ENCODE data around the gene OR51V1.
"Not testable (repeated sequence)": the region's sequence is repeated elsewhere in the genome, so short reads cannot be mapped to it uniquely, and the experiment has no call there.

The OR51V1 gene

DNA sequence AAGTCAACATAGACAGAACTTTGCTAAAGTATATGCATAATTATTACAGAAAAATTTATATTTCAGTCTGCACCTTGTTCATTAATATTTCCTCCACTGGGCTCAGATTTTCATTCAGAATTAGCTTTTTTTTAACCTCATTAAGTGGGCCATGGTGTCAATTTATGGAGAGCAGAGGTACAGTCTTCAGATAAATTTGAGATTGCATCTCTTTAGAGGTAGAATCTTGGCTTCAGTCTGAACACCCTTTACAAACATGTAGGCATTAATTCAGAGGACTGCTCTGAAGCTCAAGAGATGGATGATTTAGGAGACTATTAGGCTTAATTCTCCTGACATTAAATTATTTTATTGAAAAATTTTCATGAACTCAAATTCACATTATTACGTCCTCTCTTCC, 29.8 kb upstream of the OR51V1 start:
- no peak for DNase-seq (ENCODE audit: low read depth)

DNA sequence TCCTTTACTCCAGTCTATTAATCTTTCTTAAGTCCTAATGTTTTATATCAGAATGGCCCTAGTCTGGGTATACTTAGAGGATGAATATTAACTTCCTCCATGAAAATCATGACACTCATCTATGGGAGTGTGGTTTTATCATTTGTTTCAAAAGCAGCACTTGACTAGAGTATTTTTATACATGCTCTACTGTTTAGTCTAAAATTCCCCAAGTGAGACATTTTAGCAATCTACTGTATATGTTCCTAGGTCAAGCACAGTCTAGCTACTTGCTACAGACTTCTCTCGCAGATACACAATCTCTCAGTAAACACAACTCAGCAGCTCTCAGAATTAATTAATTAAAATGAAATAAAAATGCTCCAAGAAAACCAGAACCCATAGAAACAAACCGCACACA, 29.3 kb upstream of the OR51V1 start:
- no peak for DNase-seq (ENCODE audit: low read depth)

DNA sequence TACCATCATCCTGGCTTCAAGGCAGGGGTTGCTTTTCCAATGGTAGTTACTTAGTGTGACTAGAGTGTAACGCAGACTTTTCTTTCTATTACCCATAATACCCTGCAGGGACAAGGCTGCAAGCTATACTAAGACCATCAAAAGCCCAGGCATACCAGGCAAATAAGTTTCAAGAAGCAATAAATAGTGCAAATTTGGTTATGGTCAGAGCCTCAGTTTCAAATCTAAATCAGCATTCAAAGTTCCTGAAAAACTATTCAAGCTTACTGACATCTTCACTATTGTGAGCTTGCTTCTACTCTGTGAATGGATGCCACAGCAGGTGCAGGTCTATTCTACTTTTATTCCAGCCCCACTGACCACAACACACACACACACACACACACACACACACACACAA, 28.9 kb upstream of the OR51V1 start:
- DNase-seq (ENCODE audit: low read depth), result no peak

DNA sequence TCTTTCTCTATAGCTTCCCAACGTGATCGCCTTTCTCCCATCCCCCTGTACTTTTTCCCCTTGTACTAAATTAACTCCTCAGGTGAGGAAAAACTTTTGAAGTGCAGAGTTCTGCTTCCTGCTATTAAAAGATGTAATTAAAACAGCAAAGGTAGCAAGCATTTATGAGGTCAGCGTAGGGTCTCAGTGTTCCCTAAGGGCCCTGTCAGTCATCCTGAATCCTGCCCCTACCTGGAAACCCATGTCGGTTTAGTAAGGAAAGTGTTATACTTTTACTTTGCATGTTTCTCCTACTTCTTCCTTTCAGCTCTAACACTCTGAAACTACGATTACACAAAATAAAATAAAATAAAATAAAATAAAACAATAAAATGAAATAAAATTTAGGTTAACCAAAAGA, 27.6 kb upstream of the OR51V1 start:
- DNase-seq (ENCODE audit: low read depth), result no peak

DNA sequence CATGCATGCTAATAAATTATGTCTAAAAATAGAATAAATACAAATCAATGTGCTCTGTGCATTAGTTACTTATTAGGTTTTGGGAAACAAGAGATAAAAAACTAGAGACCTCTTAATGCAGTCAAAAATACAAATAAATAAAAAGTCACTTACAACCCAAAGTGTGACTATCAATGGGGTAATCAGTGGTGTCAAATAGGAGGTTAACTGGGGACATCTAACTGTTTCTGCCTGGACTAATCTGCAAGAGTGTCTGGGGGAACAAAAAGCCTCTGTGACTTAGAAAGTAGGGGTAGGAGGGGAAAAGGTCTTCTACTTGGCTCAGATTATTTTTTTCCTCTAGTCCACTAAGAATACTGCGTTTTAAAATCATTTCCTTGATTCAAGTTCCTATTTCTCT, 27.2 kb upstream of the OR51V1 start:
- DNase-seq (ENCODE audit: low read depth), result no peak

DNA sequence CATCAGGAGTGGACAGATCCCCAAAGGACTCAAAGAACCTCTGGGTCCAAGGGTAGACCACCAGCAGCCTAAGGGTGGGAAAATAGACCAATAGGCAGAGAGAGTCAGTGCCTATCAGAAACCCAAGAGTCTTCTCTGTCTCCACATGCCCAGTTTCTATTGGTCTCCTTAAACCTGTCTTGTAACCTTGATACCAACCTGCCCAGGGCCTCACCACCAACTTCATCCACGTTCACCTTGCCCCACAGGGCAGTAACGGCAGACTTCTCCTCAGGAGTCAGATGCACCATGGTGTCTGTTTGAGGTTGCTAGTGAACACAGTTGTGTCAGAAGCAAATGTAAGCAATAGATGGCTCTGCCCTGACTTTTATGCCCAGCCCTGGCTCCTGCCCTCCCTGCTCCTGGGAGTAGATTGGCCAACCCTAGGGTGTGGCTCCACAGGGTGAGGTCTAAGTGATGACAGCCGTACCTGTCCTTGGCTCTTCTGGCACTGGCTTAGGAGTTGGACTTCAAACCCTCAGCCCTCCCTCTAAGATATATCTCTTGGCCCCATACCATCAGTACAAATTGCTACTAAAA, 26.3 kb upstream of the OR51V1 start, which contains the start of gene HBB:
Gene HBB, minus strand, starts transcription at position 340 of the 579 bp plus-strand sequence. Its CDS starts 50 bp downstream, at position 290.
- DNase-seq (ENCODE audit: low read depth), result no peak

DNA sequence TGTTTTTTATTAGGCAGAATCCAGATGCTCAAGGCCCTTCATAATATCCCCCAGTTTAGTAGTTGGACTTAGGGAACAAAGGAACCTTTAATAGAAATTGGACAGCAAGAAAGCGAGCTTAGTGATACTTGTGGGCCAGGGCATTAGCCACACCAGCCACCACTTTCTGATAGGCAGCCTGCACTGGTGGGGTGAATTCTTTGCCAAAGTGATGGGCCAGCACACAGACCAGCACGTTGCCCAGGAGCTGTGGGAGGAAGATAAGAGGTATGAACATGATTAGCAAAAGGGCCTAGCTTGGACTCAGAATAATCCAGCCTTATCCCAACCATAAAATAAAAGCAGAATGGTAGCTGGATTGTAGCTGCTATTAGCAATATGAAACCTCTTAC, 25.0 kb upstream of the OR51V1 start:
- no peak for DNase-seq (ENCODE audit: low read depth)

DNA sequence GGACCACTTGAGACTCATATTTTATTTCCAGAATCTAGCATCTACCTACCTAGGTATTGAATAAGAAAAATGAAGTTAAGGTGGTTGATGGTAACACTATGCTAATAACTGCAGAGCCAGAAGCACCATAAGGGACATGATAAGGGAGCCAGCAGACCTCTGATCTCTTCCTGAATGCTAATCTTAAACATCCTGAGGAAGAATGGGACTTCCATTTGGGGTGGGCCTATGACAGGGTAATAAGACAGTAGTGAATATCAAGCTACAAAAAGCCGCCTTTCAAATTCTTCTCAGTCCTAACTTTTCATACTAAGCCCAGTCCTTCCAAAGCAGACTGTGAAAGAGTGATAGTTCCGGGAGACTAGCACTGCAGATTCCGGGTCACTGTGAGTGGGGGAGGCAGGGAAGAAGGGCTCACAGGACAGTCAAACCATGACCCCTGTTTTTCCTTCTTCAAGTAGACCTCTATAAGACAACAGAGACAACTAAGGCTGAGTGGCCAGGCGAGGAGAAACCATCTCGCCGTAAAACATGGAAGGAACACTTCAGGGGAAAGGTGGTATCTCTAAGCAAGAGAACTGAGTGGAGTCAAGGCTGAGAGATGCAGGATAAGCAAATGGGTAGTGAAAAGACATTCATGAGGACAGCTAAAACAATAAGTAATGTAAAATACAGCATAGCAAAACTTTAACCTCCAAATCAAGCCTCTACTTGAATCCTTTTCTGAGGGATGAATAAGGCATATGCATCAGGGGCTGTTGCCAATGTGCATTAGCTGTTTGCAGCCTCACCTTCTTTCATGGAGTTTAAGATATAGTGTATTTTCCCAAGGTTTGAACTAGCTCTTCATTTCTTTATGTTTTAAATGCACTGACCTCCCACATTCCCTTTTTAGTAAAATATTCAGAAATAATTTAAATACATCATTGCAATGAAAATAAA, 24.3 kb upstream of the OR51V1 start:
- DNase-seq (ENCODE audit: low read depth), result no peak

DNA sequence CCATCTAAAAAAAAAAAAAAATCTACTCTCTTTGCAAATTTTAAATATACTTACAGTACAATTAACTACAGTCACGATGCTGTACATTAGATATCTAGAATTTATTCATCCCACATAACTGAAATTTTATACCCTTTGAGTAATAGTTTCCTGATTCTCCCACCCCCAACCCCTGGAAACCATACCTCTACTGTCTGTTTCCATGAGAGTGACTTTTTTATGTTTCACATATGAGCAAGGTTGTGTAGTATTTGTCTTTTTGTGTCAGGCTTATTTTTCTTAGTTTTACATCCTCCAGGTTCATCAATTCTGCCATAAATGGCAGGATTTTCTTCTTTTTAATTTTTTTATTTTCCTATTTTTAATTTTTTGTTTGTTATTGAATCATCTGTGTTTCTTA, 23.2 kb upstream of the OR51V1 start:
- DNase-seq (ENCODE audit: low read depth), result no peak

DNA sequence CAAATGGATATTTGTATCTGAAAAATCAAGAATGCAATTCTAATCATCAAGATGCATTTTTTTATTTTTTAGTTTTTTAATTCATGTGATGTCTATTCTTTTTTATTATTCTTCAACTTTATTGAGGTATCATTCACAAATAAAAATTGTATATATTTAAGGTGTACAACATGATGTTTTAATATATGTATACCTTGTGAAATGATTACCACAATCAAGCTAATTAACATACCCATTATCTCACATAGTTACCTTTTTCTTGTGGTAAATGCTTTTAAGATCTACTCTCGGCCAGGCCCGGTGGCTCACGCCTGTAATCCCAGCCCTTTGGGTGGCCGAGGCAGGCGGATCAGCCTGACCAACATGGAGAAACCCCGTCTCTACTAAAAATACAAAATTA, 22.7 kb upstream of the OR51V1 start:
- DNase-seq (ENCODE audit: low read depth), result no peak

DNA sequence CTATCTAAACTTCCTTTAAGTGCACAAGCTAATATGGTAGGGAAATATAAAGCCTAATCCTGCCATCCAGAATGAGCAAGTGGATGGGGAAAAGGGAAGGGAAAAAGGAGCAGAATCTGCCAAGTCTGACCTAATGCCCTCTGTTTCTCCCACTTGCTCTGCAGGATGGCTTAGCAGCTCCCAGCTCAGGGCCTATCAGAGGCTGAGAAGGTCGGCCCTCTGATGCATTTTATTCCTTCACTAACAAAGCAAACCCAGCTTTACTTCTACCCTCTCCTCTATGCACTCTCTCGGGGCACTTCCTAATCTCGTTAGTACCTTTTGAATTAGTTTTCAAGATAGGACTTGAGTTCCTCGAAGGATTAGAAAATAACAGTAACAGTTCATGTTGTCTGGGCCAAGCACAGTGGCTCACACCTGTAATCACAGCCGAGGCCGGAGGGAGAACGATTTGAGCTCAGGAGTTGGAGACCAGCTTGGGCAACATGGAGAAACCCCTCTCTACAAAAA, 9.9 kb upstream of the OR51V1 start:
- no peak for DNase-seq (ENCODE audit: low read depth)

DNA sequence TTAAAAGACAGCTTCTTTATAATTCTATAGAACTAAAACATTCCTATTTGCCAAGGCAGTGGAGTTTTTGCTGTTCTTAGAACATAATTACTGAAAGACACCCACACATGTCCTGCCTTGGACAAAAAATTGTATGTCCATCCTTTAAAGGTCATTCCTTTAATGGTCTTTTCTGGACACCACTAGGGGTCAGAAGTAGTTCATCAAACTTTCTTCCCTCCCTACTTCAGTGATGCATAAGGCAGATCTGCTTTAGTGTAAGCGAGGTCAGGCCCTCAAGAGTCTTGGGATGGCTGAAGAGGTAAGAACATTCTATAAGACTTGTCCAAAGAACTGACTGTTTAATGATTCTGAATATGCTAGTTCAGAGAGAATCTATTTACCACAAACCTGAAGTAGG, 4.3 kb upstream of the OR51V1 start:
- DNase-seq (ENCODE audit: low read depth), result peak; percentile 71

DNA sequence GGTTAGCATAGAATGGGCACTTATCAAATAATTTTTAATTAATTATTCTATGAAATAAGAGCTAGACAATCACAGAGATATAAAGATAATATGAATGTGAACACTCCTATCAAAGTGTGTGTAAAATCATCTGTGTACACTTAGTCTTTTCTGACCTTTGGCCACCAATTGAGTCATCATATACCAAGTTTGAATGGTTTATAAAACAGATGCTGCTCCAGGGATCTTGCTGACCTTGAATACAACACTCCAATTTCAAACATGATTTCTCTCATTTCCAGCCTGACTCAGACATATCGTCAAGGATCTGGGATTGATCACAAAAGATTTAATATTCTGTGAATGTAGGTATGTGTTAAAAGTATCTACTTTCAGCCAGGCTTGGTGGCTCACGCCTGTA, 2.9 kb upstream of the OR51V1 start:
- DNase-seq (ENCODE audit: low read depth), result no peak

DNA sequence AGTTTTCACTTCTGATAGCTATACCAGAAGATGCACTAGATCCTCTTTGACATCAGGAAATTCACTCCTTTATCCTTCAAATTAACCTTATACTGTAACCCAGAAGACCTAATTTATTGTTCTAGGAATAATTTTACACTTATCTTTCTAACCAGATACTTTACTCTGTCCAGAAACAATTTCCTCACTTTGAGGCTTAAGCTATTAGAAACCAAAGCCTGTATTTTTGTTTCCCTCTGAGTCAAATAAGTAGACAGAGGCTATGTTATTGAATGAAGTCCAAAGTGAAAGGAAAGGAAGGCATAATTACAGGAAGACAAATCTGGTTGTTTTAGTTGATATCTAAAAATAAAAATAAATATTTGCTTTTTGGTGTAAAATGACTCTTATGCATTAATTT, 2.2 kb downstream of the OR51V1 start:
- DNase-seq (ENCODE audit: low read depth), result no peak

DNA sequence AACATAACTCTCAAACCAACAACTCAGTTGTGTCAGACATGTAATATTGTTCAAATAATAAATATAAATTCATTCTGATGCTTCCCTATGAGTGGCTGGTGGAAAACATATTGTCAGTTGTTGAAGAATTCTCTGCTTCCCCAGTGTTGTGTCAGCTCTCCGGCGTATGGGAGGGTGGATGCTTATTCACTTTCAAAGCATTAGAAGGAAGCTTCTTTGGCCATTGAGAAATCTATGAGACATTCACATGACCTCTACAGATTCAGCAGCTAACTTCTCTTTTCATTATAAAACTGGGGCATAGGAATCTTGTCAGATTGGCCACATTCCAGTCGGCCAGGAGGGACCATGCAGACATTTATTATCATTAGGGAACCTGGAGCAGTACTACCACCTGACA, 2.9 kb downstream of the OR51V1 start:
- DNase-seq (ENCODE audit: low read depth), result no peak

DNA sequence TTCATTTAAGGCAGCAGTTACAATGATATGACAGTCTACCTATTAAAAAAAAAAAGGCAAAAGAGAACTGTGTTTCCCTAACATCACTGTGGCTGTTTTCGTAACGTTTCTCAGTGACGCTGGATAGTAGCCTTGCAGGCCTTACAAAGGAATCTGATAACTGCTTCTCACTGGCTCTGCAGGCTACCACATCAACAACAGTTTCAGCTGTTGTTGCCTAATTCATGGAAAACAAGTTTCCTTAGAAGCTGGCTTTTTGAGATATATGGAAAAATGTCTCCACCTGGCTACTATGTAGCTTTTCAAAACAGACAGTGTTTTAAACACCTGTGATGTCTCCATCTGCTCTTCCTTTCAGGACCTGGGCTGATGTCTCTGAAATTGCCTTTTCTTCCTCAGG, 3.8 kb downstream of the OR51V1 start:
- no peak for DNase-seq (ENCODE audit: low read depth)

DNA sequence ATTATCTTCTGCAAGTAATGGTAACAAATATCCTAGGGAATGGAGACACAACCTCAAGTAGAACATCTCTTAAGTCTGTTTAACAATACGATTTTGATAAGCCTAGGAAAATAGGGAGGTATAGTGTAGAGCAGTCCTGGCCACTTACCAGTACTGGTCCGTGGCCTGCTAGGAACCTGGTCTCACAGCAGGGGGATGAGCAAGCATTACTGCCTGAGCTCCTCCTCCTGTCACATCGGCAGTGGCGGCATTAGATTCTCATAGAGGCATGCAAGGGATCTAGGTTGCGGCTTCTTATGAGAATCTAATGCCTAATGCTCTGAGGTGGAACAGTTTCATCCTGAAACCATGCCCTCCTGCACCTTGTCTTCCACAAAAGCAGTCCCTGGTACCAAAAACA, 4.4 kb downstream of the OR51V1 start:
- DNase-seq (ENCODE audit: low read depth), result no peak

DNA sequence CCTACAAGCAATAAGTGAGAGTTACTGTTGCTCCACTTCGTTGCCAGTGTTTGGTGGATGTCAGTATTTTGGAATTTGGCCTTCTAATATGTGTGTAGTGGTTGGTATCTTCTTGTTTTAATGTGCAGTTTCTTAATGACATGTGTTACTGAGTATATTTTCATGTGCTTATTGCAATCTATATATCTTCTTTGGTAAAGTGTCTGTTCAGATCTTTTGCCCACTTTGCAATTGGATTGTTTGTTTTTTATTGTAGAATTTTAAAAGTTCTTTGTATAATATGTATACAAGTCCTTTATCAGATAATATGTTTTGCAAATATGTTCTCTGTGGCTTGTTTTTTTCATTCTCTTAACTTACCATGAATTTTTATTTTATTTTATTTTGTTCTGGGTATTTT, 7.7 kb downstream of the OR51V1 start:
- no peak for DNase-seq (ENCODE audit: low read depth)

DNA sequence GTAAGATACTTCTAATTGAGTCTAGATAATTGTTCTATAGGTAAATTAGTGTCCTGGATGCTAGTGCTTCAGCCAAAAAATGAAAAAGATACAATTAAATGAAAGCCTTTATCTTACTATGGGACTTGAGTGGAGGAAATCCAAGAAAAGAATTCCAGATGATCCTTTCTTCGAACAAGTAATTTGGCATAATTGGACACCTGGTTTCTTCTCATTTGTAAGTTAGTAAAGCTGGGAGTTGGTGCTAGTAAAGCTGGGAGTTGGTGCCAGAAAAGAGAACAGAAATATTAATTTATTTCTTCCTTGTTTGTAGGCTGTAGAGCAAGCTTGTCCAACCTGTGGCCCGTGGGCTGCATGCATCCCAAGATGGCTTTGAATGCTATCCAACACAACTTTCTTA, 12.3 kb downstream of the OR51V1 start:
- no peak for DNase-seq (ENCODE audit: low read depth)

DNA sequence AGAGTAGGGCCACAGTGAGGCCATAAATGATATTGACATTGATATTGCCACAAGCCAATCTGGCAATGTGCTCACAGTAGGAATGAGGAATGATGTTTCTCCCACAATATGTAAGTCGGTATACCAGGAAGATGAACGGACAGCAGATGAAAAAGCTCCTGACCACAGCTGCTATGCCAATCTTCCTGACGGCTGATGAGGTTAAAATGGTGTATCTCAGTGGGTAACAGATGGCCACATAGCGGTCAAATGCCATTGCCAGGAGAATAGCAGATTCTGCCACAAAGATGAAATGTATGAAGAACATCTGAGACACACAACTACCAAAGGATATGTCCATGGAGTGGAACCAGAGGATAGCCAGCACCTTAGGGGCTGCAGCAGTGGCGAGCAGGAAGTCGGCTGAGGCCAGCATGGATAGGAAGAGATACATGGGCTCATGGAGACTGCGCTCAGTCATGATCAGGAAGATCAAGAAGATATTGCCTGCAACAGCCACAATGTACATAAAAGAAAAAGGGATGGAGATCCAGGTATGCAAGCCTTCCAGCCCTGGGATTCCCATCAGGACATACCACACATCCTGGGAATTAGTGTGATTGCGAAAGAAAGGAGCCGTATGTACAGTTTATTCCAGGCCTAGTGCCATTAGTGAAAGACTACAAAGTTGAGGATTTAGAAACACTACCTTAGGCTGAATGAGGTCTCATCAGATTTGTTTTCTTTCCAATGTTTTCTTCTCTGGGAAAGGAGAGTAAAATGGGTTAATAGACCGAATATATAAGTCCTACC, 22.2 kb downstream of the OR51V1 start:
- DNase-seq (ENCODE audit: low read depth), result no peak

DNA sequence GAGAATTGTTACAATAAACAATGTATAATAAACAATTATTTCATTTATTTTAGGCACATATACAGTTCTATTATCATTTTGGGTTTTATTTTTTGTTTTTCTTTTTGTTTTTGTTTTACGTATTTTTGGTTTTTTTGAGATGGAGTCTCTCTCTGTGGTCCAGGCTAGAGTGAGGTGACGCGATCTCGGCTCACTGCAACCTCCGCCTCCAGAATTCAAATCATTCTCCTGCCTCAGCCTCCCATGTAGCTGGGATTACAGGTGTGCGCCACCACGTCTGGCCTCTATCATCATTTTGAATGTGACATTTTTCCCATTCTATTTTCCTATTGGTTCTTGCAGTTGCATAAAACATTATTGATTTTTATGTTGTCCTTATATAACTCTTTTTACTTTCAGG, 25.5 kb downstream of the OR51V1 start:
- DNase-seq (ENCODE audit: low read depth), result no peak

DNA sequence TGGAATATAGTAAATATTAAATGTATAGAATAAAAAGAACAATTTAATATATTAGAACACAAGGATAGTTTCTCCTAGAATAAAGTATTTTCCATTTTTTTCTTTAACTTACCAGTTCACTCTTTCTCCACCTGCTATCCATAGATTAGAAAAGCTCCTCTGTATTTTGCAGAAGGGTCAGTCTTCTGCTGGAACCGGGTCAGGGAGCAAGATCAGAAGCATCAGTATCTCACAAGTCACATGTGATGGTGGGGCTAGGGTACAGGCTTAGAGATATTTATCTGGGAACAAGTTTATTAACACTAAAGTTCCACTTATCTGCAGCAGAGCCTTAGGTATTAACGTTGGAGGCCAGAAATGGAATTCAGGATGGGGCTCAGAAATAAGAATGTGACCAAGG, 28.6 kb downstream of the OR51V1 start:
- DNase-seq (ENCODE audit: low read depth), result no peak

DNA sequence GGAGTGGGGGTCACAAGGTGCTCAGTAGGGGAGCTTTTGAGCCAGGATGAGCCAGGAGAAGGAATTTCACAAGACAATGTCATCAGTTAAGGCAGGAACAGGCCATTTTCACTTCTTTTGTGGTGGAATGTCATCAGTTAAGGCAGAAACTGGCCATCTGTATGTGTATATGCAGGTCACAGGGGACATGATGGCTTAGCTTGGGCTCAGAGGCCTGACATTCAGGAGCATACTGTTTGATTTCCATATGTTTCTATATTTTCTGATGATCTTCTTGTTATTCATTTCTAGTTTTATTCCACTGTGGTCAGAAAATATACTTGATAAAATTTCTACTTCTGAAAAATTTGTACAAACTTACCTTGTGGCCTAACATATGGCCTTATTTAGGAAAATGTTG, 34.6 kb downstream of the OR51V1 start:
- DNase-seq (ENCODE audit: low read depth), result not testable (repeated sequence)

All from HS-27A (cell line).